ENCODE measurements around the gene VSX2. TPM values are rescaled to one million over a fixed set of nuclear protein-coding genes. Genes with fewer than 3 reads are reported as not detected.

The VSX2 gene
- total RNA-seq, 1 experiment from 2014 or later = not detected

GRCh38 chr14:74216671-74217070 lies 22.6 kb upstream of the VSX2 start:
- Histone ChIP-seq H3K9ac (ENCODE audit: extremely low read depth, insufficient read length, low read length) (no peak overlapping the region), H3K18ac (ENCODE audit: insufficient read length, low read depth, low read length) (no peak overlapping the region), H3K4ac (ENCODE audit: low read depth, low read length) (no peak overlapping the region), H2BK20ac (ENCODE audit: low read depth, low read length, poor library complexity, severe bottlenecking) (no peak overlapping the region), H2BK5ac (ENCODE audit: insufficient read length, low read length) (no peak overlapping the region), H3K56ac (ENCODE audit: insufficient read length, low read depth, low read length) (no peak overlapping the region), H2BK120ac (ENCODE audit: low read depth, low read length, poor library complexity, severe bottlenecking) (no peak overlapping the region), H4K91ac (ENCODE audit: insufficient read length, low read depth, low read length) (no peak overlapping the region), H3K4me2 (ENCODE audit: insufficient read depth, insufficient read length, low read length) (no peak overlapping the region), H2BK15ac (ENCODE audit: low read depth, low read length) (no peak overlapping the region), H4K20me1 (ENCODE audit: control insufficient read depth, insufficient read depth, insufficient read length) (no peaks in the 10 kb centered on the region), H3K23me2 (ENCODE audit: insufficient read length, low read depth, low read length, poor library complexity, severe bottlenecking) (no peaks in the 10 kb centered on the region), H3T11ph (ENCODE audit: low read length) (no peak overlapping the region), H4K8ac (replicated peaks; ENCODE audit: insufficient read length, low read depth, low read length) (no peak overlapping the region), H2AFZ (ENCODE audit: low read length) (no peak overlapping the region), H2BK12ac (ENCODE audit: insufficient read length, low read depth, low read length) (no peak overlapping the region), H3K27ac (ENCODE audit: insufficient read length, low read depth, low read length) (no peak overlapping the region), H3K4me1 (ENCODE audit: insufficient read depth, low read length) (no peaks in the 10 kb centered on the region; the same call in 1 of the 2 replicates), H2AK5ac (ENCODE audit: insufficient read length, low read length) (no peak overlapping the region), H3K14ac (ENCODE audit: insufficient read depth, low read length) (no peak overlapping the region), H4K5ac (ENCODE audit: insufficient read length, low read depth, low read length) (no peak overlapping the region), H3K23ac (ENCODE audit: insufficient read length, low read depth, low read length) (no peak overlapping the region), H3K79me2 (ENCODE audit: insufficient read depth, low read length) (no peaks in the 10 kb centered on the region), H3K79me1 (ENCODE audit: insufficient read depth, low read depth, low read length, poor library complexity, severe bottlenecking) (no peaks in the 10 kb centered on the region), H3K27me3 (ENCODE audit: insufficient read depth, low read length) (no peaks in the 10 kb centered on the region; the same call in 1 of the 2 replicates), H3K9me3 (ENCODE audit: control insufficient read depth, low read depth, low read length) (no peaks in the 10 kb centered on the region)
- peaks cover 59% of the 10 kb centered on the region for H3K27me3 Mint-ChIP-seq (ENCODE audit: low read depth)
- WGBS (ENCODE audit: extremely low coverage, insufficient read length, low lambda C conversion rate) = no CpG with 5 or more reads among the region's 11 CpGs
- no peak overlapping the region for H3K27ac Mint-ChIP-seq
- TF ChIP-seq, protein P1, sequence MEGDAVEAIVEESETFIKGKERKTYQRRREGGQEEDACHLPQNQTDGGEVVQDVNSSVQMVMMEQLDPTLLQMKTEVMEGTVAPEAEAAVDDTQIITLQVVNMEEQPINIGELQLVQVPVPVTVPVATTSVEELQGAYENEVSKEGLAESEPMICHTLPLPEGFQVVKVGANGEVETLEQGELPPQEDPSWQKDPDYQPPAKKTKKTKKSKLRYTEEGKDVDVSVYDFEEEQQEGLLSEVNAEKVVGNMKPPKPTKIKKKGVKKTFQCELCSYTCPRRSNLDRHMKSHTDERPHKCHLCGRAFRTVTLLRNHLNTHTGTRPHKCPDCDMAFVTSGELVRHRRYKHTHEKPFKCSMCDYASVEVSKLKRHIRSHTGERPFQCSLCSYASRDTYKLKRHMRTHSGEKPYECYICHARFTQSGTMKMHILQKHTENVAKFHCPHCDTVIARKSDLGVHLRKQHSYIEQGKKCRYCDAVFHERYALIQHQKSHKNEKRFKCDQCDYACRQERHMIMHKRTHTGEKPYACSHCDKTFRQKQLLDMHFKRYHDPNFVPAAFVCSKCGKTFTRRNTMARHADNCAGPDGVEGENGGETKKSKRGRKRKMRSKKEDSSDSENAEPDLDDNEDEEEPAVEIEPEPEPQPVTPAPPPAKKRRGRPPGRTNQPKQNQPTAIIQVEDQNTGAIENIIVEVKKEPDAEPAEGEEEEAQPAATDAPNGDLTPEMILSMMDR (conservative IDR thresholded peaks at IDR 0.05) = no peak
- H3K36me3 Mint-ChIP-seq (ENCODE audit: insufficient read depth in 1 of 3, low read depth in 3 of 3) = no peaks in the 10 kb centered on the region
- H3K4me1 Mint-ChIP-seq = peaks cover 5 to 10% of the 10 kb centered on the region in 2 experiments; a peak in 3 of 4 replicates
- no peak for DNase-seq
- H3K4me3 Mint-ChIP-seq = no peak overlapping the region
- H3K9me3 Mint-ChIP-seq = no peaks in the 10 kb centered on the region

Measured in H9 (cell line).